Gastroesophageal sphincter (tissue), 3 donors: ENCODE results near the gene CREBRF.

ENCODE experiments used
- EP300 ChIP-seq: sonication (generic); formaldehyde crosslinking; IDR thresholded peaks from one replicate; pipeline ENCODE4 v1.6.1; 2017; ENCODE audit warnings: antibody characterized with exemption, mild to moderate bottlenecking
- POLR2A ChIP-seq, 2 donors: fragments of 450-650 bp; IDR thresholded peaks; one replicate each; pipeline ENCODE4 v1.6.1; 2017; ENCODE audit warnings: antibody characterized with exemption in 2 of 2, mild to moderate bottlenecking in 2 of 2, moderate library complexity in 1 of 2
- TF ChIP-seq, protein P1 (sequence below), 4 experiments: fragments of 200-600 bp in 2 of 4; fragments of 450-650 bp in 2 of 4; sonication (generic) in 1 of 4; IDR thresholded peaks; one replicate each; pipeline ENCODE4 v1.5.1; 2017 to 2019; ENCODE audit warnings: antibody characterized with exemption in 4 of 4, mild to moderate bottlenecking in 2 of 4, moderate library complexity in 2 of 4

DNA sequence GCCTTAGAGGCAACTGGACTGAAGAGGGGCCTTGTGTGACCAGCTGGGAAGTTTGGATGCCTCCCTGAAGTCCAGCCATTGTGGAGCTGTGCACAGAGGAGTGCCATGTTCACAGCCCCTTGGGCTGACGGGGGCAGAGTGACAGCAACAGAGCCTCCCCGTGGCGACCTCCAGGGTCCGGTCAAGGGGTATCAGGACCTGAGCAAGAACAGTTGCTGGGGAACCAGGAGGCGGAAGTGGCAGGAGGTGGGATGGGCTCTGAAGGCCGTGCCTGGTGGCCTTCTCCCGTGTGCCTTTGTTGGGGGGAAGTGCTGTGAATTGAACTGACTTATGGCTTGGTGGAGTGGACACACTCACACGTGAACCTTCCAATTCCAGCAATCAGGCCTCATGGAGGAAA lies 102.2 kb downstream of the CREBRF start:
- TF ChIP-seq, protein P1, sequence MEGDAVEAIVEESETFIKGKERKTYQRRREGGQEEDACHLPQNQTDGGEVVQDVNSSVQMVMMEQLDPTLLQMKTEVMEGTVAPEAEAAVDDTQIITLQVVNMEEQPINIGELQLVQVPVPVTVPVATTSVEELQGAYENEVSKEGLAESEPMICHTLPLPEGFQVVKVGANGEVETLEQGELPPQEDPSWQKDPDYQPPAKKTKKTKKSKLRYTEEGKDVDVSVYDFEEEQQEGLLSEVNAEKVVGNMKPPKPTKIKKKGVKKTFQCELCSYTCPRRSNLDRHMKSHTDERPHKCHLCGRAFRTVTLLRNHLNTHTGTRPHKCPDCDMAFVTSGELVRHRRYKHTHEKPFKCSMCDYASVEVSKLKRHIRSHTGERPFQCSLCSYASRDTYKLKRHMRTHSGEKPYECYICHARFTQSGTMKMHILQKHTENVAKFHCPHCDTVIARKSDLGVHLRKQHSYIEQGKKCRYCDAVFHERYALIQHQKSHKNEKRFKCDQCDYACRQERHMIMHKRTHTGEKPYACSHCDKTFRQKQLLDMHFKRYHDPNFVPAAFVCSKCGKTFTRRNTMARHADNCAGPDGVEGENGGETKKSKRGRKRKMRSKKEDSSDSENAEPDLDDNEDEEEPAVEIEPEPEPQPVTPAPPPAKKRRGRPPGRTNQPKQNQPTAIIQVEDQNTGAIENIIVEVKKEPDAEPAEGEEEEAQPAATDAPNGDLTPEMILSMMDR (IDR thresholded peaks at IDR 0.05) = no peak
- TF ChIP-seq EP300 (no peak), POLR2A (IDR thresholded peaks at IDR 0.05) (no peak)
